ENCODE measurements around the gene PHC2. TPM values are rescaled to one million over a fixed set of nuclear protein-coding genes. Genes with fewer than 3 reads are reported as not detected.

PHC2 gene
- total and polyA plus RNA-seq, 7 experiments from 2014 or later: 10.0 to 45.5 (median 35.0) TPM

DNA sequence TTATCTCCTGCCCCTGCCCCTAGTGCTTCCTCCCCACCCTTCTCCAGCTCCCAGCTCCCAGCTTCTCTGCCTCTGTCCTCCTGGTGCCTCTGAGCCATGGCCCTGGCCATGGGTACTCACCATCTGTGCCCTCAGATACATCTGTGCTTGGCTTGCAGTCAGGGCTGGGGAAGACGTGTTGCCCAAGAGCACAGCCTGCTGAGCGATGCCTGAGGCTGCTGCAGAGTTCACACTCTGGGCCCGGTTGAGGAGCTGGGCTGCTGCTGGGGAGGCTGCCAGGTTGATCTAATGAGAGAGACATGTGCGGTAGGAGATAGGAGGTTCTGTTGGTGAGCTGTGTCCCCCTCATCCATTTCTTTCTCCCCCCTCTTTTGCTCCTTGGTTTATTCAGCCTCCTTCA lies 60.6 kb downstream of the PHC2 start:
- Mint-ChIP-seq H3K27me3 (peaks cover 0 to 8% (median 0%) of the 10 kb centered on the region in 5 donors), H3K9me3 (no peaks in the 10 kb centered on the region), H3K4me1 (peaks cover 0 to 2% (median 0%) of the 10 kb centered on the region in 7 donors), H3K27ac (peak overlapping the region in 1 of 9 donors; percentile 8), H3K4me3 (no peak overlapping the region), H3K36me3 (no peaks in the 10 kb centered on the region)
- H3K36me3 ChIP-seq (ENCODE audit: control insufficient read depth in 2 of 3, insufficient read depth in 3 of 3, low read length in 3 of 3): no peaks in the 10 kb centered on the region
- H3K4me3 ChIP-seq (ENCODE audit: low read length): no peak overlapping the region
- ChIA-PET POLR2A (no interaction called here), CTCF (interaction anchor here (12.2 kb wide), 1 partner anchor 75 kb away, joined by 118 read pairs; no protein-coding TSS in a partner anchor)
- no peaks in the 10 kb centered on the region for H3K27me3 ChIP-seq (ENCODE audit: control insufficient read depth in 2 of 2, insufficient read depth in 2 of 2, low read length in 2 of 2)
- DNase-seq (no peak), ATAC-seq (no peak)
- H3K9me3 ChIP-seq (ENCODE audit: control insufficient read depth in 2 of 3, low read length in 3 of 3): no peaks in the 10 kb centered on the region
- no peaks in the 10 kb centered on the region for H3K4me1 ChIP-seq (ENCODE audit: control insufficient read depth in 2 of 2, insufficient read depth in 2 of 2, low read length in 2 of 2)
- no peak overlapping the region for H3K27ac ChIP-seq (ENCODE audit: low read depth, low read length)
- intact Hi-C loops (cut with micrococcal nuclease): no loop called here

- Histone ChIP-seq H3K36me3 (ENCODE audit: control insufficient read depth in 2 of 3, insufficient read depth in 3 of 3, low read length in 3 of 3) (no peaks in the 10 kb centered on the region), H3K9me3 (ENCODE audit: control insufficient read depth in 2 of 3, low read length in 3 of 3) (no peaks in the 10 kb centered on the region), H3K4me1 (ENCODE audit: control insufficient read depth in 2 of 2, insufficient read depth in 2 of 2, low read length in 2 of 2) (no peaks in the 10 kb centered on the region), H3K27ac (ENCODE audit: low read depth, low read length) (no peak overlapping the region), H3K4me3 (ENCODE audit: low read length) (no peak overlapping the region), H3K27me3 (ENCODE audit: control insufficient read depth in 2 of 2, insufficient read depth in 2 of 2, low read length in 2 of 2) (no peaks in the 10 kb centered on the region)
- POLR2A ChIA-PET: no interaction called here
- no peaks in the 10 kb centered on the region for H3K9me3 Mint-ChIP-seq
- no peaks in the 10 kb centered on the region for H3K36me3 Mint-ChIP-seq
- CTCF ChIA-PET: interaction anchor here (12.2 kb wide), 1 partner anchor 74 kb away, joined by 118 read pairs; no protein-coding TSS in a partner anchor
- intact Hi-C loops (cut with micrococcal nuclease): loop anchor here (5.0 kb wide), 1 partner anchor 103 kb away; the partner anchor contains the start of gene ZSCAN20 (in 2 of the 2)
- H3K4me3 Mint-ChIP-seq: no peak overlapping the region
- ATAC-seq (no peak), DNase-seq (no peak)
- H3K27me3 Mint-ChIP-seq: peaks cover 0 to 8% (median 0%) of the 10 kb centered on the region in 5 donors
- no peak overlapping the region for H3K27ac Mint-ChIP-seq
- H3K4me1 Mint-ChIP-seq: peaks cover 0 to 2% (median 0%) of the 10 kb centered on the region in 7 donors
These were observed 61.1 kb downstream of the PHC2 start for GRCh38 chr1:33369764-33370163.

- no peak overlapping the region for H3K27ac ChIP-seq (ENCODE audit: low read depth, low read length)
- no peaks in the 10 kb centered on the region for H3K4me1 ChIP-seq (ENCODE audit: control insufficient read depth in 2 of 2, insufficient read depth in 2 of 2, low read length in 2 of 2)
- Mint-ChIP-seq H3K36me3 (no peaks in the 10 kb centered on the region), H3K9me3 (no peaks in the 10 kb centered on the region), H3K27me3 (peaks cover 0 to 11% (median 0%) of the 10 kb centered on the region in 5 donors), H3K4me1 (peaks cover 0 to 2% (median 0%) of the 10 kb centered on the region in 7 donors), H3K4me3 (no peak overlapping the region), H3K27ac (peak overlapping the region in 1 of 9 donors; percentile 82)
- no peak overlapping the region for H3K4me3 ChIP-seq (ENCODE audit: low read length)
- H3K27me3 ChIP-seq (ENCODE audit: control insufficient read depth in 2 of 2, insufficient read depth in 2 of 2, low read length in 2 of 2): no peaks in the 10 kb centered on the region
- no peak for DNase-seq
- no peaks in the 10 kb centered on the region for H3K9me3 ChIP-seq (ENCODE audit: control insufficient read depth in 2 of 3, low read length in 3 of 3)
- ATAC-seq: no peak
- intact Hi-C loops (cut with micrococcal nuclease): loop anchor here (5.0 kb wide), 1 partner anchor 103 kb away; the partner anchor contains the start of gene ZSCAN20 (in 2 of the 2)
- no peaks in the 10 kb centered on the region for H3K36me3 ChIP-seq (ENCODE audit: control insufficient read depth in 2 of 3, insufficient read depth in 3 of 3, low read length in 3 of 3)
- ChIA-PET CTCF (interaction anchor here (1.5 to 12.2 kb wide), 2 partner anchors 73 to 102 kb away, joined by 5 to 118 read pairs; no protein-coding TSS in a partner anchor), POLR2A (no interaction called here)
These were observed 61.8 kb downstream of the PHC2 start for GRCh38 chr1:33369081-33369480.

DNA sequence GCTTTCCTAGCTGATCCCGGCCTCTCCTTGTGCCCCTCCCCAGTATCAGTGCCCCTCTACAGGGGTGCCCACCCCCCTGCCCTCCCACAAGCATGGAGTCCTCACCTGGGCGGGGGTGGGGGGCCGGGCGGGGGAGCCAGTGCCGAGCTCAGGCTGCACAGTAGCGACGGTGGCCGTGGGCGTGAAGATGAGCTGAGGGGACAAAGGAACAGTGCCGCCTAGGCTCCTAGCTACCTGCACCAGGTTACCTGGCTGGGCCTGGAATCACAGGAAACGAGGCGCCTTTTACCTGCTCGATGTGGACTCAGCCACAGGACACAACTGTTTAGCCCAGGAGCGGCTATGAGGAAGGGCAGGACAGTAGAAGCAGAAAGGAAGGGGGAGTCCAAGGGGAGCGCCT lies 62.5 kb downstream of the PHC2 start:
- Mint-ChIP-seq H3K9me3 (no peaks in the 10 kb centered on the region), H3K4me3 (no peak overlapping the region), H3K36me3 (no peaks in the 10 kb centered on the region), H3K4me1 (peaks cover 0 to 2% (median 0%) of the 10 kb centered on the region in 7 donors), H3K27ac (no peak overlapping the region), H3K27me3 (peaks cover 0 to 11% (median 0%) of the 10 kb centered on the region in 5 donors)
- POLR2A ChIA-PET: interaction anchor here (1.4 kb wide), 1 partner anchor 73 kb away, joined by 4 read pairs; no protein-coding TSS in a partner anchor
- Histone ChIP-seq H3K27me3 (ENCODE audit: control insufficient read depth in 2 of 2, insufficient read depth in 2 of 2, low read length in 2 of 2) (no peaks in the 10 kb centered on the region), H3K4me3 (ENCODE audit: low read length) (no peak overlapping the region), H3K4me1 (ENCODE audit: control insufficient read depth in 2 of 2, insufficient read depth in 2 of 2, low read length in 2 of 2) (no peaks in the 10 kb centered on the region), H3K9me3 (ENCODE audit: control insufficient read depth in 2 of 3, low read length in 3 of 3) (no peaks in the 10 kb centered on the region), H3K36me3 (ENCODE audit: control insufficient read depth in 2 of 3, insufficient read depth in 3 of 3, low read length in 3 of 3) (no peaks in the 10 kb centered on the region), H3K27ac (ENCODE audit: low read depth, low read length) (no peak overlapping the region)
- CTCF ChIA-PET: interaction anchor here (1.5 to 12.2 kb wide), 2 partner anchors 73 to 103 kb away, joined by 5 to 118 read pairs; no protein-coding TSS in a partner anchor
- ATAC-seq (no peak), DNase-seq (no peak)
- intact Hi-C loops (cut with micrococcal nuclease): loop anchor here (5.0 kb wide), 1 partner anchor 104 kb away; the partner anchor contains the start of gene ZSCAN20 (in 2 of the 2)

DNA sequence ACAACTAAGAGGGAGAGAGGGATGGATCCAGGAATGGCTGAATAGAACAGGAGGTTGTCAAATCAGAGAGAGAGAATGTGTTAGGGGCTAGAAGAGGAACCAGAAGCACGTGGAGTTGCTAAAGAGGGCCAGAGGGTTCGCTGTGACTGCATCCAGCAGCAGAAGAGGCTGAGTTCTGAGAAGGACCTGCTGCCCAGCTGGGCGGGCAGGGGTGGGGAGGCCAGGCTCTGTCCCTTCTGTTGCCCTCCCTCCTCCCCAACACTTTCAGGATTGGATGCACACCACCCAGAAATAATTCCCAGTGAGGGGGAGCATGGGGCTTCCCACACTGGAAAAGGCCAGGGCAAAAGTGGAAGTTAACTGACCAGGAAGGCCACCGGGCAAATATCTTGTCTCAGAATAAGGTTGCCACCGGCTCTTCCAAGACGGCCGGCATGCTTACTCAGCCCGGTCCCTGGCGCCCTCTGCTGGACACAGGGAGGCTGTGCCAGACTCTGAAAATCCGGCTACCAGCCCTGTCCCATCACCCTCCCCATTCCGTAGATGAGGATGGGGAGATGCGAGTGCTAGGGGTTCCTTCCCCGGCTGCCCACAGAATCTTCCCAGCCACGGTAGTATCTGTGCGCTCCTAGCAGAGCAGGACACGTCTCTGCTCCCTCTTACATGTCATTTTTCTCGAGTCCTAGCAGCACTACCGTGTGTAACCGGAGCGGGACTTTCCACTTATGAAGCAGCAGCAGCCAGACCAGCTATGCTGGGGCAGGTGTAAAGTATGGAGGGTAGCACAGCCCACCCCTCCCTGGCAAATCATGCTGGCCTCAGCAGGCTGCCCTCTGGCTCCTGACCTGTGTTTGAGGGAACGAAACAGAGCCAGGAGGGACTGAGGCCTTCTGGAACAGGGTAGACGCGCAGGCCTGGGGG lies 63.1 kb downstream of the PHC2 start:
- intact Hi-C loops (cut with micrococcal nuclease): loop anchor here (1.0 to 5.0 kb wide), 7 partner anchors 17 to 434 kb away; partner anchors contain the start of gene ZSCAN20 (in 2 of the 2)
- Histone ChIP-seq H3K4me1 (ENCODE audit: control insufficient read depth in 2 of 2, insufficient read depth in 2 of 2, low read length in 2 of 2) (no peaks in the 10 kb centered on the region), H3K27ac (ENCODE audit: low read depth, low read length) (no peak overlapping the region), H3K4me3 (ENCODE audit: low read length) (no peak overlapping the region), H3K27me3 (ENCODE audit: control insufficient read depth in 2 of 2, insufficient read depth in 2 of 2, low read length in 2 of 2) (no peaks in the 10 kb centered on the region), H3K36me3 (ENCODE audit: control insufficient read depth in 2 of 3, insufficient read depth in 3 of 3, low read length in 3 of 3) (no peaks in the 10 kb centered on the region), H3K9me3 (ENCODE audit: control insufficient read depth in 2 of 3, low read length in 3 of 3) (no peaks in the 10 kb centered on the region)
- POLR2A ChIA-PET: interaction anchor here (1.4 kb wide), 1 partner anchor 72 kb away, joined by 4 read pairs; no protein-coding TSS in a partner anchor
- H3K27ac Mint-ChIP-seq: peak overlapping the region in 1 of 9 donors; percentile 26
- CTCF ChIA-PET: interaction anchor here (1.5 to 12.2 kb wide), 2 partner anchors 72 to 104 kb away, joined by 5 to 118 read pairs; no protein-coding TSS in a partner anchor
- ATAC-seq: peak; percentile 98
- H3K9me3 Mint-ChIP-seq: no peaks in the 10 kb centered on the region
- no peak overlapping the region for H3K4me3 Mint-ChIP-seq
- H3K36me3 Mint-ChIP-seq: no peaks in the 10 kb centered on the region
- H3K4me1 Mint-ChIP-seq: peaks cover 0 to 2% (median 0%) of the 10 kb centered on the region in 7 donors
- H3K27me3 Mint-ChIP-seq: peaks cover 0 to 11% (median 0%) of the 10 kb centered on the region in 5 donors
- DNase-seq: peak; percentile 65 to 87 (median 82)

DNA sequence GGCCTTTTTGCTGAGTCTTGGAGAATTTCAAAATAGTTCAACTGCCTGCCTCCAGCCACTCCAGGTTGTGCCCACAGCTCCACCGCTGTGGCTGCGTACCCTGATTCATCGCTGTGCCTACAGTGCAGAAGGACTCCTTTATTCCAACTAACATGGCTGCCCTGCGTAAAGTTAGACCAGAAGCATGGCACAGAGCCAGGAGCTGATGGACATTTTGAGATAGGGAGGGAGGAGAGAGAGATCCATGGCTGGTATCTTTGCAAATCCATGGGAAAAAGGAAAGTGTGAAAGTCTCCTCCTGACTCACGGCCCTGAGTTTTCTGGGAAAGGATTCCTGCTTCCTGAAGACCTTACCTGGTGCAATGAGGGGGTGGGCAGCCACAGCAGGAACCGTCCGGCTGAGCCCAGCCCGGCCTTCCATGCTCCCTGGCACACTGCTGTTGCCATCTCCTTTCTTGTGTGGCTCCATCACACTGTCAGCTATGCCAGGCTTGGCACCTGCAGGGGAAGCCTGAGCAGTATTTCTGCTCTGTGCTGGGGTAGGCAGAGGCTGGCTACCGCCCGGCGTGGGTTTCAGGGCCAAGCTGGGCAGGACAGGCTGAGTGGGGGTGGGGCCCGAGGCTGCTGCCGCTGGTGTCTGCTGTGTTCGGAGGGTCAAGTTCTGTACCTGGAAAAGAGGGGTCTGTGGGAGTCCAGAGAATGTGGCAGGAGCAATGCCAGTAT lies 64.0 kb downstream of the PHC2 start:
- peak overlapping the region in 1 of 9 donors; percentile 26 for H3K27ac Mint-ChIP-seq
- H3K4me1 Mint-ChIP-seq: peaks cover 0 to 5% (median 0%) of the 10 kb centered on the region in 7 donors
- intact Hi-C loops (cut with micrococcal nuclease): loop anchor here (1.0 to 5.0 kb wide), 7 partner anchors 16 to 434 kb away; partner anchors contain the start of gene ZSCAN20 (in 2 of the 2)
- Histone ChIP-seq H3K36me3 (ENCODE audit: control insufficient read depth in 2 of 3, insufficient read depth in 3 of 3, low read length in 3 of 3) (no peaks in the 10 kb centered on the region), H3K27me3 (ENCODE audit: control insufficient read depth in 2 of 2, insufficient read depth in 2 of 2, low read length in 2 of 2) (no peaks in the 10 kb centered on the region), H3K9me3 (ENCODE audit: control insufficient read depth in 2 of 3, low read length in 3 of 3) (no peaks in the 10 kb centered on the region), H3K27ac (ENCODE audit: low read depth, low read length) (no peak overlapping the region), H3K4me1 (ENCODE audit: control insufficient read depth in 2 of 2, insufficient read depth in 2 of 2, low read length in 2 of 2) (no peaks in the 10 kb centered on the region), H3K4me3 (ENCODE audit: low read length) (no peak overlapping the region)
- H3K36me3 Mint-ChIP-seq: no peaks in the 10 kb centered on the region
- no peak overlapping the region for H3K4me3 Mint-ChIP-seq
- DNase-seq (no peak), ATAC-seq (no peak)
- peaks cover 0 to 11% (median 0%) of the 10 kb centered on the region in 5 donors for H3K27me3 Mint-ChIP-seq
- ChIA-PET POLR2A (interaction anchor here (1.4 kb wide), 1 partner anchor 71 kb away, joined by 4 read pairs; no protein-coding TSS in a partner anchor), CTCF (interaction anchor here (0.6 to 12.2 kb wide), 4 partner anchors 12 to 240 kb away, joined by 3 to 118 read pairs (median 3); no protein-coding TSS in a partner anchor)
- no peaks in the 10 kb centered on the region for H3K9me3 Mint-ChIP-seq

Measured in naive thymus-derived CD4-positive, alpha-beta T cell (primary cell).